Measurements from ENCODE around the gene SNX1. TPM values are rescaled to one million over a fixed set of nuclear protein-coding genes. Genes with fewer than 3 reads are reported as not detected.
A peak's percentile ranks its signal among the peaks of the same experiment; 100 is the strongest.

Gene SNX1
- total and polyA plus RNA-seq, 2 of the 13 experiments (the other 11 are each of a cell fraction or from before 2014, with no cell fraction given): 29.3 to 60.1 TPM

GRCh38 chr15:64146885-64147681 lies 51.3 kb downstream of the SNX1 start (continued):
- TF ChIP-seq AKNA (CRISPR knock-in tag; IDR thresholded peaks at IDR 0.05; ENCODE audit: borderline replicate concordance): no peak
- TF ChIP-seq ZNF124 (CRISPR knock-in tag; IDR thresholded peaks at IDR 0.05): no peak
- TF ChIP-seq MYNN (CRISPR knock-in tag; IDR thresholded peaks at IDR 0.05; ENCODE audit: low read depth): no peak
- no peak for TF ChIP-seq KAT7 (CRISPR knock-in tag; IDR thresholded peaks at IDR 0.05; ENCODE audit: borderline replicate concordance)
- no peak for TF ChIP-seq ZNF343 (CRISPR knock-in tag; IDR thresholded peaks at IDR 0.05)
- no peak for TF ChIP-seq HNRNPH1 (optimal IDR thresholded peaks at IDR 0.05; ENCODE audit: low read depth, low read length)
- TF ChIP-seq ATF7 (IDR thresholded peaks at IDR 0.05): no peak
- no peak for TF ChIP-seq ATF7 (CRISPR knock-in tag; IDR thresholded peaks at IDR 0.05)
- TF ChIP-seq CBX2 (IDR thresholded peaks at IDR 0.05; ENCODE audit: low read depth, low read length): no peak
- TF ChIP-seq CBX2 (CRISPR knock-in tag; IDR thresholded peaks at IDR 0.05; ENCODE audit: low read depth): no peak
- no peak for TF ChIP-seq BCLAF1 (IDR thresholded peaks at IDR 0.05)
- no peak; the same call in 1 of the 2 replicates for TF ChIP-seq ZNF776 (CRISPR knock-in tag; IDR thresholded peaks at IDR 0.05)
- TF ChIP-seq ZFP36L1 (CRISPR knock-in tag; IDR thresholded peaks at IDR 0.05): 0 out of 2 replicates have a peak, but pooled peaks have one; percentile 50
- TF ChIP-seq HNF4G (IDR thresholded peaks at IDR 0.05; ENCODE audit: borderline replicate concordance, low read depth, low read length): no peak; the same call in 1 of the 2 replicates
- TF ChIP-seq HNF4G (CRISPR knock-in tag; IDR thresholded peaks at IDR 0.05; ENCODE audit: borderline replicate concordance, low read depth): no peak
- TF ChIP-seq KLF11 (CRISPR knock-in tag; IDR thresholded peaks at IDR 0.05): no peak
- no peak for TF ChIP-seq CENPX (CRISPR knock-in tag; IDR thresholded peaks at IDR 0.05)
- TF ChIP-seq MLXIP (CRISPR knock-in tag; IDR thresholded peaks at IDR 0.05; ENCODE audit: borderline replicate concordance): no peak
- no peak for TF ChIP-seq TEAD2 (CRISPR knock-in tag; IDR thresholded peaks at IDR 0.05)
- no peak for TF ChIP-seq SP1 (IDR thresholded peaks at IDR 0.05)
- TF ChIP-seq SP1 (CRISPR knock-in tag; IDR thresholded peaks at IDR 0.05): peak; percentile 39; the same call in 1 of the 2 replicates

All from HepG2 (cell line).